SH-SY5Y (cell line): ENCODE results near the gene DOCK2.

Experiments used
- GATA2 ChIP-seq: IDR thresholded peaks from 2 replicates; pipeline ENCODE4 v1.6.1; 2011; ENCODE audit warnings: mild to moderate bottlenecking, low read depth, low read length
- GATA3 ChIP-seq: IDR thresholded peaks from 2 replicates; pipeline ENCODE4 v1.6.1; 2011; ENCODE audit warnings: low read depth, mild to moderate bottlenecking, low read length, moderate library complexity

GRCh38 chr5:169719360-169720314 lies 82.6 kb downstream of the DOCK2 start:
- no peak for TF ChIP-seq GATA2
- TF ChIP-seq GATA3, result no peak
